IMR-90 (cell line): ENCODE data around the gene SPNS2. TPM values are rescaled to one million over a fixed set of nuclear protein-coding genes. Genes with fewer than 3 reads are reported as not detected.

ENCODE experiments used
- ATAC-seq: fragments of 200-7000 bp; cut with Tn5 transposase; 2 replicates; pipeline ENCODE4 v1.9.1; 2020; ENCODE audit warnings: low read depth, mild to moderate bottlenecking, moderate library complexity
- BruUV-seq: library from RNA; stranded (reverse); fragments of 400-500 nt; replicated peaks from 2 replicates; lab custom pipeline; 2021; lab: Mats Ljungman, UMichigan
- CTCF ChIA-PET: fragments of 300-600 bp; formaldehyde crosslinking; extraction: SDS; loops from one replicate; lab custom pipeline; 2021; ENCODE audit warnings: antibody characterized with exemption; lab: Yijun Ruan, JAX
- POLR2A ChIA-PET: fragments of 300-600 bp; sonication (Branson Sonifier 250); formaldehyde crosslinking; loops from one replicate; lab custom pipeline; 2022; ENCODE audit warnings: antibody characterized with exemption; ENCODE audit not compliant: unreplicated experiment; lab: Charles Lee
- DNase-seq: peaks from one replicate; pipeline ENCODE4 v3.0.0; 2013
- H2AFZ ChIP-seq: replicated peaks from 2 replicates; pipeline ENCODE3; 2013; ENCODE audit warnings: low read length, mild to moderate bottlenecking; ENCODE audit not compliant: poor library complexity
- H2AK5ac ChIP-seq: 2 replicates; pipeline ENCODE4 v1.6.1; 2013; ENCODE audit warnings: low read depth, low read length, inconsistent platforms
- H2AK9ac ChIP-seq: replicated peaks from 2 replicates; pipeline ENCODE3; 2013; ENCODE audit warnings: mild to moderate bottlenecking, low read depth, low read length, moderate library complexity; ENCODE audit not compliant: poor library complexity
- H2BK120ac ChIP-seq: 2 replicates; pipeline ENCODE4 v1.6.1; 2013; ENCODE audit warnings: low read depth, low read length, inconsistent platforms
- H2BK15ac ChIP-seq: 3 replicates; pipeline ENCODE4 v1.6.1; 2013; ENCODE audit warnings: low read depth, low read length, inconsistent platforms
- H2BK20ac ChIP-seq: 2 replicates; pipeline ENCODE4 v1.6.1; 2013; ENCODE audit warnings: low read depth, mild to moderate bottlenecking, inconsistent platforms, low read length, moderate library complexity
- H2BK5ac ChIP-seq: 2 replicates; pipeline ENCODE4 v1.6.1; 2013; ENCODE audit warnings: mild to moderate bottlenecking, low read depth, low read length, inconsistent platforms; ENCODE audit not compliant: poor library complexity, severe bottlenecking
- H3K14ac ChIP-seq: replicated peaks from 2 replicates; pipeline ENCODE4 v1.6.1; 2013; ENCODE audit warnings: low read depth, low read length, inconsistent platforms
- H3K18ac ChIP-seq: 2 replicates; pipeline ENCODE4 v1.6.1; 2013; ENCODE audit warnings: low read depth, low read length, control low read depth
- H3K23ac ChIP-seq: 2 replicates; pipeline ENCODE4 v1.6.1; 2013; ENCODE audit warnings: low read depth, low read length, inconsistent platforms
- H3K27ac ChIP-seq: 2 replicates; pipeline ENCODE4 v1.5.1; 2013; ENCODE audit warnings: mild to moderate bottlenecking, control low read depth, low read length; ENCODE audit not compliant: insufficient read depth
- H3K27me3 ChIP-seq: 2 replicates; pipeline ENCODE4 v1.6.1; 2013; ENCODE audit warnings: low read length; ENCODE audit not compliant: control insufficient read depth, insufficient read depth
- H3K36me3 ChIP-seq: 2 replicates; pipeline ENCODE4 v1.6.1; 2013; ENCODE audit warnings: low read length, mixed read lengths; ENCODE audit not compliant: control insufficient read depth, insufficient read depth
- H3K4ac ChIP-seq: 2 replicates; pipeline ENCODE4 v1.6.1; 2013; ENCODE audit warnings: low read depth, low read length, inconsistent platforms
- H3K4me1 ChIP-seq: 2 replicates; pipeline ENCODE4 v1.6.1; 2013; ENCODE audit warnings: low read length, mixed read lengths; ENCODE audit not compliant: control insufficient read depth, insufficient read depth
- H3K4me2 ChIP-seq: 2 replicates; pipeline ENCODE4 v1.6.1; 2013; ENCODE audit warnings: low read depth, mild to moderate bottlenecking, control low read depth, low read length, moderate library complexity
- H3K4me3 ChIP-seq: 2 replicates; pipeline ENCODE4 v1.5.1; 2013; ENCODE audit warnings: low read depth, mild to moderate bottlenecking, control low read depth, low read length, moderate library complexity; ENCODE audit not compliant: insufficient read depth
- H3K56ac ChIP-seq: 2 replicates; pipeline ENCODE4 v1.6.1; 2013; ENCODE audit warnings: low read length, inconsistent platforms; ENCODE audit not compliant: insufficient read depth; ENCODE audit errors: extremely low read depth
- H3K79me1 ChIP-seq, 2 experiments: 2 replicates each; pipeline ENCODE4 v1.6.1; 2013; ENCODE audit warnings: low read length in 2 of 2, inconsistent platforms in 1 of 2, low read depth in 1 of 2
- H3K9ac ChIP-seq: 2 replicates; pipeline ENCODE4 v1.6.1; 2013; ENCODE audit warnings: low read depth, low read length, control low read depth
- H3K9me1 ChIP-seq: 2 replicates; pipeline ENCODE4 v1.6.1; 2013; ENCODE audit warnings: low read length, inconsistent platforms; ENCODE audit not compliant: insufficient read depth
- H3K9me3 ChIP-seq: 2 replicates; pipeline ENCODE4 v1.6.1; 2013; ENCODE audit warnings: low read length; ENCODE audit not compliant: control insufficient read depth, insufficient read depth
- H4K20me1 ChIP-seq: 2 replicates; pipeline ENCODE4 v1.6.1; 2013; ENCODE audit warnings: low read length, inconsistent platforms; ENCODE audit not compliant: insufficient read depth
- H4K5ac ChIP-seq: 2 replicates; pipeline ENCODE4 v1.6.1; 2013; ENCODE audit warnings: mild to moderate bottlenecking, low read depth, low read length, control low read depth
- H4K8ac ChIP-seq, 2 experiments: 2 replicates each; pipeline ENCODE4 v1.6.1; 2013; ENCODE audit warnings: low read depth in 2 of 2, low read length in 2 of 2, control low read depth in 1 of 2, inconsistent platforms in 1 of 2
- H4K91ac ChIP-seq: 2 replicates; pipeline ENCODE4 v1.6.1; 2013; ENCODE audit warnings: low read depth, low read length, inconsistent platforms; ENCODE audit not compliant: insufficient read depth
- BHLHE40 ChIP-seq: fragments of 150-350 bp; IDR thresholded peaks from 2 replicates; pipeline ENCODE4 v1.6.1; 2016; ENCODE audit warnings: mild to moderate bottlenecking, low read depth, low read length
- CHD1 ChIP-seq: IDR thresholded peaks from 2 replicates; pipeline ENCODE4 v1.6.1; 2012; ENCODE audit warnings: low read depth, low read length, improper control_type of control experiment
- CTCF ChIP-seq: conservative IDR thresholded peaks from 2 replicates; pipeline ENCODE4 v1.5.1; 2012; ENCODE audit warnings: mild to moderate bottlenecking, low read depth, low read length, improper control_type of control experiment
- ELK1 ChIP-seq: fragments of 150-350 bp; IDR thresholded peaks from 2 replicates; pipeline ENCODE4 v1.6.1; 2016; ENCODE audit warnings: low read depth, mild to moderate bottlenecking, low read length, moderate library complexity, borderline replicate concordance
- FOS ChIP-seq: fragments of 150-350 bp; IDR thresholded peaks from 2 replicates; pipeline ENCODE4 v1.6.1; 2016; ENCODE audit warnings: low read depth, low read length
- MAFK ChIP-seq: IDR thresholded peaks from 2 replicates; pipeline ENCODE4 v1.6.1; 2012; ENCODE audit warnings: low read depth, low read length, improper control_type of control experiment
- MAZ ChIP-seq: IDR thresholded peaks from 2 replicates; pipeline ENCODE4 v1.6.1; 2012; ENCODE audit warnings: low read depth, mild to moderate bottlenecking, low read length, improper control_type of control experiment, moderate library complexity, borderline replicate concordance
- MXI1 ChIP-seq: IDR thresholded peaks from 2 replicates; pipeline ENCODE4 v1.6.1; 2012; ENCODE audit warnings: low read depth, mild to moderate bottlenecking, low read length, moderate library complexity, borderline replicate concordance
- NFE2L2 ChIP-seq: fragments of 150-350 bp; IDR thresholded peaks from 2 replicates; pipeline ENCODE4 v1.6.1; 2016; ENCODE audit warnings: low read depth, mild to moderate bottlenecking, low read length
- POLR2A ChIP-seq: IDR thresholded peaks from 2 replicates; pipeline ENCODE4 v1.6.1; 2012; ENCODE audit warnings: mild to moderate bottlenecking, low read depth, low read length
- RAD21 ChIP-seq: IDR thresholded peaks from 2 replicates; pipeline ENCODE4 v1.6.1; 2012; ENCODE audit warnings: low read length, improper control_type of control experiment
- RCOR1 ChIP-seq: IDR thresholded peaks from 2 replicates; pipeline ENCODE4 v1.6.1; 2012; ENCODE audit warnings: mild to moderate bottlenecking, low read length, improper control_type of control experiment; ENCODE audit not compliant: insufficient replicate concordance
- RFX5 ChIP-seq: IDR thresholded peaks from 2 replicates; pipeline ENCODE4 v1.8.0; 2012; ENCODE audit warnings: low read depth, mild to moderate bottlenecking, low read length, moderate library complexity
- SMC3 ChIP-seq: fragments of 150-350 bp; IDR thresholded peaks from 2 replicates; pipeline ENCODE4 v1.6.1; 2016; ENCODE audit warnings: low read depth, mild to moderate bottlenecking, antibody characterized with exemption, low read length, moderate library complexity
- WGBS, 2 experiments: methylation state at CpG; one replicate each; pipeline versions ENCODE4 v1.1.5 to v1.1.7; 2013; ENCODE audit warnings: missing lambda C conversion rate in 2 of 2; ENCODE audit not compliant: insufficient read length in 1 of 2; ENCODE audit errors: extremely low coverage in 2 of 2; 5-methylcytosine and 5-hydroxymethylcytosine counted together
- dilution Hi-C: fragments of 300-500 bp; cut with HindIII; formaldehyde crosslinking; loops from one replicate; pipeline ENCODE4 v1.14.3; 2018; ENCODE audit warnings: low sequenced_read_pairs; ENCODE audit not compliant: unreplicated experiment
- in situ Hi-C: fragments of 300-500 bp; cut with MboI; formaldehyde crosslinking; loops from 3 replicates; pipeline ENCODE4 v1.14.3; 2019; ENCODE audit warnings: low sequenced_read_pairs, inconsistent platforms, mixed read lengths
- intact Hi-C: fragments of 100-400 bp; cut with micrococcal nuclease; formaldehyde crosslinking; loops from 2 replicates; pipeline ENCODE4 v1.10.0; 2022
- polyA plus RNA-seq, 3 experiments: library from polyadenylated mRNA; depleted of rRNA; stranded (reverse); fragments of >200 nt; gene quantifications; 2 replicates each; pipeline ENCODE4 v1.2.3, GENCODE V29; 2012; ENCODE audit warnings: low replicate concordance in 1 of 3
- total RNA-seq: library from RNA; depleted of rRNA; stranded (reverse); fragments of >200 nt; gene quantifications from 2 replicates; pipeline ENCODE4 v1.2.3, GENCODE V29; 2012
- TF ChIP-seq, protein P1 (sequence below): fragments of 150-350 bp; IDR thresholded peaks from 2 replicates; pipeline ENCODE4 v1.6.1; 2017; ENCODE audit warnings: mild to moderate bottlenecking, antibody characterized with exemption, low read length, low read depth

SPNS2 gene
- total and polyA plus RNA-seq, 2 of the 4 experiments (the other 2 are of a cell fraction) = under 0.01 TPM; not detected in 1

- H3K4me3 ChIP-seq = no peak overlapping the region
- H2BK15ac ChIP-seq = no peak overlapping the region
- 0 out of 2 replicates have a peak, but pooled peaks cover 3% of the 10 kb centered on the region for H3K9me1 ChIP-seq
- POLR2A ChIA-PET = no interaction called here
- no peak overlapping the region for H3K14ac ChIP-seq
- H3K4ac ChIP-seq = no peak overlapping the region
- peaks cover 75% of the 10 kb centered on the region for H3K36me3 ChIP-seq
- H3K56ac ChIP-seq = no peak overlapping the region
- H3K27me3 ChIP-seq = no peaks in the 10 kb centered on the region
- H4K8ac ChIP-seq = no peak overlapping the region
- H3K79me1 ChIP-seq = no peaks in the 10 kb centered on the region; a peak in 2 of 4 replicates
- no peak overlapping the region for H3K9ac ChIP-seq
- no peak overlapping the region for H3K27ac ChIP-seq
- intact Hi-C loops = no loop called here
- no peak overlapping the region for H2AK9ac ChIP-seq
- no peak overlapping the region for H2AFZ ChIP-seq
- no peak overlapping the region for H3K18ac ChIP-seq
- DNase-seq = no peak
- WGBS, 2 experiments = 95% methylated on average over 23 of the region's 37 CpGs; no CpG with 5 or more reads in 1 of the 2 experiments
- H3K9me3 ChIP-seq = no peaks in the 10 kb centered on the region
- no peak overlapping the region for H2BK120ac ChIP-seq
- no peak overlapping the region for H4K91ac ChIP-seq
- no peak overlapping the region for H2BK5ac ChIP-seq
- H2BK20ac ChIP-seq = no peak overlapping the region
- no peak overlapping the region for H2AK5ac ChIP-seq
- H3K4me2 ChIP-seq = no peak overlapping the region
- BruUV-seq = no TSS peak
- CTCF ChIA-PET = no interaction called here
- no peak for ATAC-seq
- in situ Hi-C loops = no loop called here
- H4K5ac ChIP-seq = no peak overlapping the region
- no peak overlapping the region for H3K23ac ChIP-seq
- peaks cover 9% of the 10 kb centered on the region for H4K20me1 ChIP-seq
- peaks cover 2% of the 10 kb centered on the region; the same call in 1 of the 2 replicates for H3K4me1 ChIP-seq
- dilution Hi-C loops = no loop called here
- TF ChIP-seq BHLHE40 (no peak), NFE2L2 (no peak), CHD1 (no peak), CTCF (no peak), MAZ (no peak), SMC3 (no peak), ELK1 (no peak), FOS (no peak), MAFK (no peak), RFX5 (no peak), RAD21 (no peak), RCOR1 (no peak), POLR2A (no peak), MXI1 (no peak)
- TF ChIP-seq, protein P1, sequence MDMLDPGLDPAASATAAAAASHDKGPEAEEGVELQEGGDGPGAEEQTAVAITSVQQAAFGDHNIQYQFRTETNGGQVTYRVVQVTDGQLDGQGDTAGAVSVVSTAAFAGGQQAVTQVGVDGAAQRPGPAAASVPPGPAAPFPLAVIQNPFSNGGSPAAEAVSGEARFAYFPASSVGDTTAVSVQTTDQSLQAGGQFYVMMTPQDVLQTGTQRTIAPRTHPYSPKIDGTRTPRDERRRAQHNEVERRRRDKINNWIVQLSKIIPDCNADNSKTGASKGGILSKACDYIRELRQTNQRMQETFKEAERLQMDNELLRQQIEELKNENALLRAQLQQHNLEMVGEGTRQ = no peak
Measured at GRCh38 chr17:4544135-4544950, 45.7 kb downstream of the SPNS2 start.
